GM19035 (cell line): Measurements from ENCODE around the gene FMO2.

Experiments used
- ATAC-seq: cut with Tn5 transposase; IDR thresholded peaks from one replicate; pipeline ENCODE4 v1.9.1; 2021; ENCODE audit not compliant: unreplicated experiment

The FMO2 gene

DNA sequence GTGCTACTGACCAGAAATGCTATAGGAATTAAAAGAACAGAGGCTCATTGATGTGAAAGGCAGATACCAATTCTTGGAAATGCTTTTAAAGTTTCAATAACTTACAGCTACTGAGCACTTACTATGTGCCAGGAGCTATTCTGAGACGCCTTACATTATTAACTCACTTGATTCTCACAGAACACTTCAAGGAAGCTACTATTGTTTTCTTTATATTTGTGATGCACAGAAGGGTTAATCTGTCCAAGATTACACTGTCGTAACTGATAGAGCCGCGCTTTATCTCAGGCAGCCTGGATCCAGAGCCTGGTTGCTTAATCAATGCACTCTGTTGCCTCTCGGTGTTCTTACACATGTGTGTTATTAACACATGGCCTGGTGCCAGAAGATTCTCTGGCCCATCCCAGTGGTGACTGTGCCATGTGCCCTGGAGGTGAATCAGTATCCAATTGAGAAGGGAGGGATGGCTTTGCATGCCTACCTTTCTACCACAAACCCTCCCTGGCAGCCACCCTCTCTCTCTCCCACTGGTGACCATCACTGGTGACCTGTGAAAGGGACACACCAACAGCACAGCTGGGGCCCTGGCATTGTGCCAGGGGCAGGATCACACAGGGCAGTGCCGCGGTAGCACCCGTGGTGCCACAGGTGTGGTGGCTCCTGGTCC is 72.0 kb downstream of the FMO2 start:
- no peak for ATAC-seq

DNA sequence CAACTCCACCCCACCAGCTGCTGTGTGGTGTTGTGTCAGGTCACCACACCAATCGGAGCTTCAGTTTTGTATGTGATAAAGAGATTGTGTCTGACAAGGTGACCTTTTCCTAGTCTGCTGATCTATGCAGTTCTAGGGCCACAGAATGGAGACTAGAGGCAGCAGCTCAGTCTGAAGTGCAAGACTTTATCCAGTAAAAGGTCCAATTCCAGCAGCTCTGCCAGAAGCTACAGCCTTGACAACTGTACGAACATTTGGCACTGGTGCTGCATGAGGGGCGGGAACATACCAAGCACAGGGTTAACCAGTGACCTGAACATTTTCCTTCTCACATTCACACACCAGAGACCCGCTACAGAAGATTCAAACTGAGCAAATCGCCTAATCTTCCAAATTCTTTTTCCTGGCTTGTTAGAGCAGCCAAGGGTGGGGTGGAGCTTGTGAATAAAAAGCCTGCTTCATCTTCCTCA is 72.5 kb downstream of the FMO2 start:
- no peak for ATAC-seq

DNA sequence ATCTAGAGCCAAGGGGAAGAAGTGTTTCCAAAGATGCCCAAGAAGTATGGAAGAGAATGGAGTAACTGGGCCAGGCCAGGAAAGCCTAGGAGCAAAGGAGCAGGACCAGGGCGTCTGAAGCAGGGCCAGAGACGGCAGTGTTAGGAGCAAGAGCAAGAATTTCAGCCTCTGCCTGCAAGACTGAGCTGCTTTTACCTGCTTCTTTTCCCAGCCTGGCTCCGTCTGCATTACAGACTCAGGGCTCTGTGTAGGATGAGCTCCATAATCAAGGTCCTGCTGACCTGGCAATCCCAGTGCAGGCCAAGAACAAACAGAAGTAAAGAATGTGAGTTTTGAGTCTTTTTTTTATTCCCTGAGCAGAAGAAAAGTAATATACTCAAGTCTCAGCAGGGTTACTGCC is 73.3 kb downstream of the FMO2 start:
- ATAC-seq = no peak

DNA sequence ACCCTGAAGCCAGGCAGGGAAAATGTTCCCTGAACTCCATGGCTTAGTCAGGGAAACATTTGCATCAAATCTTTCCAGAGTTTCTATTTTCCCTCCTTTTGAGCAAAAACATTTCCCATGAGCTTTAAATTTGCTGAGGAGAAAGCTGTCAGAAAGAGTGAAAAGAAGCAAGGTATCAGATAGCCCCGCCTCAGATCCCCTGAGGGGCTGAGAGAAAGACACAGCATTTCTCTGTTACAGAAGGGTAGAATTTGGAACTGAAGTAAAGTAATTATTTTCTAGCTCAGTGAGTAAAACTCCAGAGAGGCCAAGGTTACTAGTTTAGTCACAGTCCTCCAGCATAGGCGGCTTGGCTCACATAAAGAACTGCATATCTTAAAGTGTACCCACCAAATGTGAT is 73.8 kb downstream of the FMO2 start:
- ATAC-seq = no peak
